GM12872 (cell line): ENCODE data around the gene EXOC6B.

Source experiments
- CTCF ChIP-seq: IDR thresholded peaks from 3 replicates; pipeline ENCODE4 v1.5.1; 2011; ENCODE audit warnings: low read depth, mild to moderate bottlenecking, low read length, moderate library complexity; ENCODE audit not compliant: insufficient read depth

Gene EXOC6B

DNA sequence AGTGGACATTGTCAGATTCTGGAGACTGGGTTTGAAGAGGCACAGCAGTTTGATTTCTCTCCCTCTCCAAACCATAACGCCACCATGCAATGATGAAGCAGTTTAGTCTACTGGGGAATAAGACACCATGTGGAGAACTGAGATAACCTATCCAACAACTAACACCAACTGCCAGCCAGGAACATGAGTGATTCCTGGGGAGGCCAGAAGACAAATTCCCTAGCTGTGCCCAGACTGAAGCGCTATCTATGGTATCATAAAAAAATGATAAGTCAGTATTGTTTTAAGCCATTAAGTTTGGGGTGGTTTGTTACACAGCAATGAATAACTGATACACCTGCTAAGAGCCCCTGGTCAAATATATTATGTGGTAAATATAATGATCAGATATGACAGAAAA is 129.3 kb downstream of the EXOC6B start:
- no peak for TF ChIP-seq CTCF

DNA sequence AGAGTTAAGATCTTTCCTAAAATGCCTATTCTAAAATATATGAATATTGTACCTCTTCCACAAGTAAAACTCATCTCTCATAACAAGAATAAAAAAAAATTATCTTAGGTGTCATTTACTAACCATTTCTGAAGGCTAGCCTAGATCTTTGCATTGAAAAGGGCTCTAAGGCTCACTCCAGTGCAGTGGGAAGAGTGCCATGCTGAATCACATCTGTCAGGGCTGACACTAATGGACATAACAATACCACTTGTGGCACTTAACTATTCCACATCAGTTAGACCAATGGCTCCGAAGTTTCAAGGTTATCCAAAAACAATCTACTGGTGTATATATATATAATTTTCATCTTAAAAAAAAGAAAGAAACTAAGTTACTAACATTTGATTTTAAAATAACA is 130.2 kb downstream of the EXOC6B start:
- TF ChIP-seq CTCF = no peak

GRCh38 chr2:72694715-72695496 is 130.9 kb downstream of the EXOC6B start:
- no peak for TF ChIP-seq CTCF

DNA sequence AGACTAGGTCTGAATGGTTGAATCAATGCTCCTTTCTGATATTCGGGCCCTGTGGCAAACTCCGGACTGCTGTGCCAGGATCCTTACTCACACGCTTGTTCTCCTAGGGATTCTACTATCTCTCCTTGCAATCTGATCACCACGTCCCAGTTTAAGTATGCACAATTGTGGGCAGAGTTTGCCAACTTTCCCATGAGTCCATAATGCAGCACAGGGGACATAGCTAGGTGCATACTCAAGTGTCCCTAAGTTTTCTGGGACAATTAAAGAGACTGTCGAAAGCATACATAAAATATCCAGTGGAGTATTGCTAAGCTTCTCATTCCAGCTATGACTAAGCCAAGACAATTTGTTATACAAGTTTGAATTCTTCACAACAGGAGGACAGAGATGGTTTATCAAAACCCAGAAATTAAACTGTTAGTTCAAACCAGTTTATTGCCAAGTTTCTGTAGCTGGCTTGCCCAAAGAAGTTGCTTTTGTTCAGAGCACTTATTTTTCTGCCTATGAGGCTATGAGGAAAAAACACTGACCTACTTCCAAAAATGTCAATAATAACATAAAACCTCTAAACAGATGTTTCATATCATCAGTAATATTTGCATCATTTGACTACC is 136.1 kb downstream of the EXOC6B start:
- no peak for TF ChIP-seq CTCF

GRCh38 chr2:72685638-72686213 is 140.1 kb downstream of the EXOC6B start:
- TF ChIP-seq CTCF = no peak

- TF ChIP-seq CTCF = no peak
Observed at GRCh38 chr2:72682061-72682460, 143.8 kb downstream of the EXOC6B start.

DNA sequence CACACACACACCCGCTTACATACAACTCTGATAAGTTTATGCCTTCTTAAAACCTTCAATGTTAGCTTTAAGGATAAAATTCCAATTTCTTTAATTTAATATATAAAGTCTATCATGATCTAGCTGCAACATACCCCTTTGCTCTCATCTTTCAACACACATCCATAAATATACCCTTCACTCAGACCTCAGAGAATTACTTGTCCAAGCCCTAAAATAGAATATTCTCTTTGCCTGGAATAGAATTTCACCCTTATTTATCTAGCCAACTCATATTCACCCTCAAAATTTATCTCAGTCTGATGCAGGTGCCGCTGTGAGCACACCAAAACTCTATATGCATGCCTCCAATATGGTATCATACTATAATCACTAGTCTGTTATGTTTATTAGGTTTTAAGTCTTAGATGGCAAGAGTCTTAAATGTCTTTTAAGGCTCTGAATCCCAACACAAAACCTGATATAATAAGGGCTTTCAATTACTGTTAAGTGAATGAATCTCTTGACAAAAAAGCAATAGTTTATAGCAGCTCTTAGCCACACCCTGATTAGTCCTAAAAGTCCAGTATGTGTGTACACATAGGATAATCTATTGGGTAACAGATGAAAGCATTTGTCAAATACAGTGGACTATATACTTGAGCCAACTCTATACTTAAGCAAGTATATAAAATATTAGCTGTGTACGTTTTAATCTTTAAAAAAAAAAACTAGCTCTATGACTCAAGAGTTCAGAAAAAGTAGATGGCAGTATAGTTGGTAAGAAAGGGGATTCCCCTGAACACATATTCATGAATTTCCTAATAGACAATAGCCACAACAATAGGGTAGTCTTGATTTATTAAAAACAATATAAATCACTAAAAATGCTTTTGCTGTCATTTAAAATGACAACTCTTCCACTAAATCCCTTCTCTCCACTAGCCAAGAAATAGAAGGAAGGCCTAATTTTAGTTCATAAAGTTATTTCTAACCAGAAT is 144.5 kb downstream of the EXOC6B start:
- no peak for TF ChIP-seq CTCF
